Body of pancreas (tissue), 4 donors: ENCODE data around the gene IFNLR1.

Experiments
- POLR2A ChIP-seq, 3 donors: fragments of 450-650 bp; IDR thresholded peaks; one replicate each; pipeline ENCODE4 v1.6.1; 2016; ENCODE audit warnings: antibody characterized with exemption in 3 of 3, mild to moderate bottlenecking in 2 of 3
- TF ChIP-seq, protein P1 (sequence below), 7 experiments: fragments of 450-650 bp in 4 of 7; fragments of 200-600 bp in 3 of 7; sonication (generic) in 3 of 7; IDR thresholded peaks; one replicate each; pipeline ENCODE4 v1.5.1; 2016 to 2019; ENCODE audit warnings: antibody characterized with exemption in 7 of 7

DNA sequence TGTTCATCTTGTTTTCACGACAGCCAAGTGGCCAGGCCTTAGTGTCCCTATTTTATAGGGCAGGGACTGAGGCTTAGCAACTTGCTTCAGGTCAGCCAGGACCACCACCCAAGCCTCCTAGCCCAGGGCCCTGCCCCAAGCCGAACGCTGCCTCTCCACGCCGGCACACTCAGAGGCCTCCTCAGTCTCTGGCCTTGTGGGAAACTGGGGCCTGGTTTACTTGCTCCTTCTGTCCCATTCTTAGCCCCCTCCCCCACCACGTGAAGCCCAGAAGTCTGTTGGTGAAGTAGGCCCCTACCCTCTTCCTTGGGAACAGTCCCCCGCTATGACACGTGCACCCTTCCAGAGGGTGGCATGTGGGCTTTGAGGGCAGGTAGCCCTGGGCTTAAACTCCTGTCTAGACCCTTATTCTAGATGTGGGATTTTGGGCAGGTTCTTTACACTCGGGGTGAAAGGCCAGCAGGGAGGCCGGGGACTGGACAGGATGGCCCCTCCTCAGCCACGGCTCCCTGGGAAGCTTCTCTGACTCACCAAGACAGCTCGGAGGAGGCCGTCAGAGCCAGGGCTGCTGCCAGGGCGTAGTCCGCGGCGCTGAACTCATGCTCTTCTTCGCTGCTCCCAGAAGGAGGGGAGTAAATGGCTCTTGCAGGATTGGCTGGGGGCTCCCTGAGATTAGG is 79.5 kb downstream of the IFNLR1 start:
- TF ChIP-seq, protein P1, sequence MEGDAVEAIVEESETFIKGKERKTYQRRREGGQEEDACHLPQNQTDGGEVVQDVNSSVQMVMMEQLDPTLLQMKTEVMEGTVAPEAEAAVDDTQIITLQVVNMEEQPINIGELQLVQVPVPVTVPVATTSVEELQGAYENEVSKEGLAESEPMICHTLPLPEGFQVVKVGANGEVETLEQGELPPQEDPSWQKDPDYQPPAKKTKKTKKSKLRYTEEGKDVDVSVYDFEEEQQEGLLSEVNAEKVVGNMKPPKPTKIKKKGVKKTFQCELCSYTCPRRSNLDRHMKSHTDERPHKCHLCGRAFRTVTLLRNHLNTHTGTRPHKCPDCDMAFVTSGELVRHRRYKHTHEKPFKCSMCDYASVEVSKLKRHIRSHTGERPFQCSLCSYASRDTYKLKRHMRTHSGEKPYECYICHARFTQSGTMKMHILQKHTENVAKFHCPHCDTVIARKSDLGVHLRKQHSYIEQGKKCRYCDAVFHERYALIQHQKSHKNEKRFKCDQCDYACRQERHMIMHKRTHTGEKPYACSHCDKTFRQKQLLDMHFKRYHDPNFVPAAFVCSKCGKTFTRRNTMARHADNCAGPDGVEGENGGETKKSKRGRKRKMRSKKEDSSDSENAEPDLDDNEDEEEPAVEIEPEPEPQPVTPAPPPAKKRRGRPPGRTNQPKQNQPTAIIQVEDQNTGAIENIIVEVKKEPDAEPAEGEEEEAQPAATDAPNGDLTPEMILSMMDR (IDR thresholded peaks at IDR 0.05): no peak
- no peak for TF ChIP-seq POLR2A (IDR thresholded peaks at IDR 0.05)
